NCI-H1417 (cell line): ENCODE results near the gene OR5K4.
"Not testable (repeated sequence)": the region's sequence is repeated elsewhere in the genome, so short reads cannot be mapped to it uniquely, and the experiment has no call there.

Experiments
- DNase-seq, 3 experiments: peaks; one replicate each; lab custom pipeline; 2025; lab: John Stamatoyannopoulos, UW

Gene OR5K4

DNA sequence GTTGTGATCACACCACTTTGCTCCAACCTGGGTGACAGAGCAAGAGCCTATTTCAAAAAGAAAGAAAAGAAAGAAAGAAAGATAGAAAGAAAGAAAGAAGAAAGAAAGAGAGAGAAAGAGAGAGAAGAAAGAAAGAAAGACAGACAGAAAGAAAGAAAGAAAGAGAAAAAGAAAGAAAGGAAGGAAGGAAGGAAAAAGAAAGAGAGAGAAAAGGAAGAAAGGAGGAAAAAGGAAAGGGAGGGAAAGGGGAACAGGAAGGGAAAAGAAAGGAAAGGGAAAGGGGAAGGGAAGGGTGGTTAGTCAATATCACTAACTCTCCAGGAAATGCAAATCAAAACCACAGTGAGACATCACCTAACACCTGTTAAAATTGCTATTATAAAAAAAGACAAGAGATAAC, 18.2 kb downstream of the OR5K4 start:
- DNase-seq = no peak

DNA sequence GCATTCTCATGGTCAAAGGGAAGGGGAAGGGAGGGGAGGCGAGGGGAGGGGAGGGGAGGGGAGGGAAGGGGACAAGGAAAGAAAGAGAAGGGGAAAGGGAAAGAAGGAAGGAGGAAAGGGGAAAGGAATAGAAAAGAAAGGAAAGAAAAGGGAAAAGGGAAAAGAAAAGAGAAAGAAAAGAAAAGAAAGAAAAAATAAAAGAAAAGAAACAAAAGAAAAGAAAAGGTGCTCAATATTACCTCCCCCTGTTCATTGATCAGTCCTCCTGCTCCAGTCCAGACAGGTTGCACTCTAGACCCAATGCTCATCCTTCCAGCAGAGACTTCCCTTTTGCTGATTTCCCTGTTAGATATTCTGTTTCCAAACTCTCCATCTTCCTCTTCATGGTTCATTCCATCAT, 18.8 kb downstream of the OR5K4 start:
- no peak for DNase-seq

DNA sequence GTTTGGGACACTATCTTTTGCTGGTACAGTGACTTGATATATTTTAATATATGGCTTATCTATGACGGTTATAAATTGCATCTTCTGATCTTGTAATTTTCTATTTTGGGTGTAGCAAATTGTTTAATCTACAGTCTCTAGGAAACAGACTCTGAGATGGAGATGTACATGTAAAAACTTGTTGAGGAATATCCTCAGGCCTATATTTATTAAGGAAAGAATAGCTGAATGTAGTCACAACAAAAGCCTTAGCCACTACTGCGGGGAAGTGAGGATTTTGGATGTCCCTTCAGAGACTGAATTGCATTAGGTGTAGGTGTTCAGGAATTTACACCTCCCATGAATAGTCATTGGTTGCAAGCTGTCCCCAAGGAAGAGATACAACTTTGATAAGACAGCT, 23.0 kb downstream of the OR5K4 start:
- no peak for DNase-seq

DNA sequence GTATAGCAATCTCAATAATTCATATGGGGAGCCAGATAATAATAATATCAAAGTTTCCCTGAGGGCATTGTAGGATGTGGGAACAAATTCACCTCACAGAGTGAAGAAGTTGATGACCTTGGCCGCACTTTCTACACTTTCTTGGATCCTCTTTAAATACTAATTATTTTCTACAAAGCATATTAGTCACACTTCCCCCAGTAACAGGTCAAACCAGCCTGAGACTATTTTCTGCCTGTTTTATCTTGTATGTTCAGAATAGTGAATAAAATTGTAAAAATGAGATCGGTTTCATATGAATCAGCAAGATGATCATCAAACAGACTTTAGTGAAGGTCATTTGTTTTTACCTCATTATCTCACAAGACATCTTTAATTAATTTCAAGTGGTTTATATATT, 34.5 kb downstream of the OR5K4 start:
- no peak for DNase-seq

DNA sequence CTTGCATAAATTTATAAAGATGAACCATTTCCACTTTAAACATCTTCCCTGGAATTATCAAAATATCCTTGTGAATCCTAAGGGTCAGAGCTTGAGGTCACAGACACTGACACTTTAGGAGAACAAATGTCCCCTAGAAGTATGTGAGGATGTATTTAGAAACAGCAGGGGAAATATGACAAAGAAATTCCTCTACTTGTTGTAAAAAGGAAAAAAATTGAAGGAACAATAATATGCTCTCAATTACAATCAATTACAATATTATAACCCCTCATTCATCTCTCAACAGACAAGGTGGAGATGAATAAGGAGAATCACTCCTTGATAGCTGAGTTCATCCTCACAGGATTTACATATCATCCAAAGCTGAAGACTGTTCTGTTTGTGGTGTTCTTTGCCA, 36.7 kb downstream of the OR5K4 start, which contains the start of gene OR5K3:
OR5K3 (plus strand) TSS at position 301 of the 400 bp plus-strand sequence; CDS start at position 301, 0 bp downstream.
- no peak for DNase-seq

DNA sequence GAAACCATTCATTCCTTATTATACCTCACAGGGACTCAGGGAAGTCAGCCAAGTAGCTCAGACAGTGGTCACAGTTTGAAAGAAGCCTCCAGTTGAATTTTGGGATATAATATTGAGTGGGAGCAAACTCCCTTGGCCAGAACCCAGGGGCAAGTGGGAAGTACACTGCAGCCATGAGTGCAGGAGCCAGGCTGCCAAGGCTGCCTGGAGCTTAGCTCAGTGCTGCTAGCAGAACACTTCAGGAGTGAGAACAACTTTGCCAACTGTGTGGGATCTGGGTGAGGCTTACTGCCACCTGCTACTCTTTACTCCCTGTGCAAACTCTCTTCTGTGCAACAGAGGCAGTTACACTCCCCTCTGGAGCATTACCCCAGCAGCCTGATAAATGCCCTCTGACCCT, 41.4 kb downstream of the OR5K4 start:
- DNase-seq = no peak

DNA sequence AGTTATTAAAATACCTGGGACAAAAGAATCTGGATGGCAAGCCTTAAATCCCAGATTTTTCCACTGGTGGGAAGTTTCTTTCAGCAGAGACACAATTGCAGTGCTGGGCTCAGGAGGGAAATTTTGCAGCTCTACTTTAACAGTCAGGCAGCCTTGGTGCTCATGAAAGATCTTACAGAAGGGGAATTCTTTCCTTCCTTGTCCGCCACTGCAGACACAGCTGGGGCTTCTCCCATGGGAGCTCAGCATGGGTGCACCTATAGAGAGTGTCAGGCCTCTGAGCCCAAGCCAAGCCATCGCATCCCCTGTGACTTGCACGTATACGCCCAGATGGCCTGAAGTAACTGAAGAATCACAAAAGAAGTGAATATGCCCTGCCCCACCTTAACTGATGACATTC, 42.8 kb downstream of the OR5K4 start:
- DNase-seq = not testable (repeated sequence)

DNA sequence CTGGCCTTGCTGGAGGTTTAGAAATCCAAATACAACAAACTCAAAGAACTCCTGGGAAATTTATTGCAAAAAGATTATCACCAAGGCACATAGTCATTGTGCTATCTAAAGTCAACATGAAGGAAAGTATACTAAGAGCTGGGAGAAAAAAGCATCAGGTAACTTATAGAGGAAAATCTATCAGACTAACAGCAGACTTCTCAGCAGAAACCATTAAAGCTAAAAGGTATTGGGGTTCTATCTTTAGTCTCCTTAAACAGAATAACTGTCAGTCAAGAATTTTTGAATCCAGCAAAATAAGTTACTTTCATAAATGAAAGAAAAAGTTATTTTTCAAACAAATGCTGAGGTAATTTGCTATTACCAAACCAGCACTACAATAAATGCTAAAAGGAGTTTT, 44.9 kb downstream of the OR5K4 start:
- no peak for DNase-seq

DNA sequence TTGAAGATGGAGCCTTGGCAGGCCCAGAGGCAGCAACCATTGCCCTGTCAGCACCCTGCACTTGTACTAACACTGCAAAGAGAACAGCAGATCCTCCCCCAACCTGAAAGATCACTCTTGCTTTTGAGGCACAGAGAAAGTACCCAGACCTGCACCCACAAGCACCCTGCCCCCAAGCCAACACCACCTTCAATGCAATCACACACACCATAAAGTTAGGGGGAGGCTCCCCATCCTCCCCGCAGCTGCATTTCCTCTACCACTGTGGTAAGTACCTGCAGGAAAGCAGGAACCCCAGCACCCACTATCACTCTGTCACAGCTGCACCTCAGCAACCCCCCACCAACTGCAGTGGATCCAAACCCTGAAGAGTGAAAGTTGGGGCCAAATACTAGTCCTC, 48.9 kb downstream of the OR5K4 start:
- DNase-seq = no peak

DNA sequence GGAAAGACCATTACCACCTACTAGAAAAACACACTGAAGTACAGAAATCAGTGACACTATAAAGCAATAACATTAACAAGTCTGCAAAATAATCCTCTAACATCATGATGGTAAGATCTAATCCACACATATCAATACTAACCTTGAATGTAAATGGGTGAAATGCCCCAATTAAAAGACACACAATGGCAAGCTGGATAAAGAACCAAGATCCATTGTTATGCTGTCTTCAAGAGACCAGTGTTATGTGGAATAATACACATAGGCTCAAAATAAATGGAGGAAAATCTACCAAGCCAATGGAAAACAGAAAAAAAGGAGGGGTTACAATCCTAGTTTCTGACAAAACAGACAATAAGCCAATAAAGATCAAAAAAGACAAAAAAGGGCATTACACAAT, 50.4 kb downstream of the OR5K4 start:
- no peak for DNase-seq
